A673 (cell line): ENCODE measurements around the gene UMODL1. TPM values are rescaled to one million over a fixed set of nuclear protein-coding genes. Genes with fewer than 3 reads are reported as not detected.

Experiments
- BruUV-seq: library from RNA; stranded (reverse); fragments of 400-500 nt; replicated peaks from 2 replicates; lab custom pipeline; 2021; lab: Mats Ljungman, UMichigan
- CTCF ChIA-PET: fragments of 300-600 bp; sonication (Branson Sonifier 250); formaldehyde crosslinking; loops from one replicate; lab custom pipeline; 2022; ENCODE audit warnings: antibody characterized with exemption; lab: Charles Lee
- POLR2A ChIA-PET: fragments of 300-600 bp; sonication (Branson Sonifier 250); formaldehyde crosslinking; loops from one replicate; lab custom pipeline; 2022; ENCODE audit warnings: antibody characterized with exemption; ENCODE audit not compliant: low non-redundant PET; lab: Charles Lee
- DNase-seq: peaks from one replicate; pipeline ENCODE4 v3.0.0-alpha.2; 2015; ENCODE audit warnings: low spot score
- H3K27ac ChIP-seq: fragments of 200-600 bp; sonication (generic); 2 replicates; pipeline ENCODE4 v1.5.1; 2016; ENCODE audit warnings: mixed run types, low read depth, mild to moderate bottlenecking, mixed read lengths, antibody characterized with exemption, low read length; ENCODE audit not compliant: poor library complexity, severe bottlenecking
- H3K27me3 ChIP-seq: fragments of 200-600 bp; sonication (generic); replicated peaks from 2 replicates; pipeline ENCODE4 v1.6.1; 2017; ENCODE audit warnings: mixed run types, low read depth, mild to moderate bottlenecking, mixed read lengths, antibody characterized with exemption, low read length; ENCODE audit not compliant: insufficient read depth, poor library complexity
- H3K36me3 ChIP-seq: fragments of 200-600 bp; sonication (generic); 2 replicates; pipeline ENCODE4 v1.6.1; 2016; ENCODE audit warnings: mixed run types, mild to moderate bottlenecking, mixed read lengths, antibody characterized with exemption, low read length; ENCODE audit not compliant: insufficient read depth, poor library complexity, severe bottlenecking
- H3K4me1 ChIP-seq: fragments of 200-600 bp; sonication (generic); 2 replicates; pipeline ENCODE4 v1.6.1; 2017; ENCODE audit warnings: mixed run types, mild to moderate bottlenecking, mixed read lengths, antibody characterized with exemption, low read length; ENCODE audit not compliant: insufficient read depth, poor library complexity, severe bottlenecking
- H3K4me3 ChIP-seq: fragments of 200-600 bp; sonication (generic); 2 replicates; pipeline ENCODE4 v1.5.1; 2016; ENCODE audit warnings: low read depth, mixed run types, mild to moderate bottlenecking, mixed read lengths, low read length; ENCODE audit not compliant: poor library complexity, severe bottlenecking
- H3K9me3 ChIP-seq: fragments of 200-600 bp; sonication (generic); 2 replicates; pipeline ENCODE4 v1.6.1; 2016; ENCODE audit warnings: mixed run types, low read depth, mild to moderate bottlenecking, mixed read lengths, antibody characterized with exemption, low read length; ENCODE audit not compliant: poor library complexity, severe bottlenecking
- CTCF ChIP-seq: fragments of 300-800, 200-600 bp; sonication (generic); conservative IDR thresholded peaks from 2 replicates; pipeline ENCODE4 v1.5.1; 2017; ENCODE audit warnings: low read depth, mild to moderate bottlenecking, antibody characterized with exemption, low read length, moderate library complexity, mixed read lengths
- EZH2 ChIP-seq: fragments of 200-600 bp; sonication (generic); IDR thresholded peaks from 2 replicates; pipeline ENCODE4 v1.6.1; 2017; ENCODE audit warnings: borderline replicate concordance, low read depth, mild to moderate bottlenecking, mixed read lengths, antibody characterized with exemption, low read length; ENCODE audit not compliant: poor library complexity, severe bottlenecking
- intact Hi-C: fragments of 100-400 bp; cut with micrococcal nuclease; formaldehyde crosslinking; loops from one replicate; pipeline ENCODE4 v1.10.0; 2022; ENCODE audit not compliant: unreplicated experiment
- total RNA-seq: library from RNA; stranded (reverse); gene quantifications from 2 replicates; pipeline ENCODE4 v1.2.3, GENCODE V29; 2021

UMODL1 gene
- total RNA-seq, 1 experiment from 2014 or later = not detected

DNA sequence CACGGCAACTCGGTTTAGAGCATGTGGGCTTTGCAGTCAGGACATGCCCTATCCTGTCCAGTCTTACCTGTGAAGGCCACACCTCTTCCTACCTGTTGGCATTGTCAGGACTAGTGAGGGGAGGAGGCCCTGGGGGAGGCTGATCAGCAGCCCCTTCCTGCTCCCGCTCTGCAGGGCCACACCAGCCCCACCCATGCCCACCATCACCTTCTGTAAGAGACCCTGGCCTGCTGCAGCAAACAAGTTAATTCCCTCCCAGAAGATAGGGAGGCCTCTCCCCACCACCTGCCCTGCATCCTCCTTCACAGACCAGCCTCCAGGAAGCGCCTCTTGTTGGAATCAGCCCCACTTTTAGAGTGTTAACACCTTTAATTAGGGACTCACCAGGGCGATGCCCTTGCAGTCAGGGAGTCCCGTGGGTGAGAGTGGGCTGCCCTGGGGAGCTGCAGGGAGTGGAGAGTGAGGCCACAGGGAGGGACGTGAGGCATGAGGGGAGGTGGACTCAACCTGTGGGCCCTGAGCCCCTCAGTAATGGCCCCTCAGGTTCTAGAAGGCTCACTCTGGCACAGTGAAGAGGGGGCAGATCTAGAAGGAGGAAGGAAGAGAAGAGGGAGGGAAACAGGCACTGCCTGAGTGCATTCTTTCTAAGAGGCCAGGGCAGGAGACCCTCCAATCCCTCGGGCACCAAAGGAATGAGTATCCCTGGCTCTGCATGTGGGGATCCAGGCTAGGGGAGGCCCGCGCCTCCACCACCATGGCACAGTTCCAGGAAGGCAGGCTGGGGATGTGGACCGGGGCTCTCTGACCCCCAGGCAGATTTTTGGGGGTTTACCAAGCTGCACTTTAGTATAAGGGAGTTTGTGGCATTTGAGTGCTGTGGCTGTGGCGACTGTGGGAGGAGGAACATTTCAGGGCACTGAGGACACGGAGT is 8.2 kb downstream of the UMODL1 start:
- no peak for TF ChIP-seq CTCF
- TF ChIP-seq EZH2 = no peak
- Histone ChIP-seq H3K4me3 (no peak overlapping the region), H3K9me3 (no peaks in the 10 kb centered on the region), H3K27ac (no peak overlapping the region), H3K27me3 (no peaks in the 10 kb centered on the region), H3K4me1 (peaks cover 6% of the 10 kb centered on the region), H3K36me3 (no peaks in the 10 kb centered on the region)
- DNase-seq = no peak
- intact Hi-C loops = no loop called here
- ChIA-PET POLR2A (no interaction called here), CTCF (no interaction called here)
- BruUV-seq = no TSS peak

DNA sequence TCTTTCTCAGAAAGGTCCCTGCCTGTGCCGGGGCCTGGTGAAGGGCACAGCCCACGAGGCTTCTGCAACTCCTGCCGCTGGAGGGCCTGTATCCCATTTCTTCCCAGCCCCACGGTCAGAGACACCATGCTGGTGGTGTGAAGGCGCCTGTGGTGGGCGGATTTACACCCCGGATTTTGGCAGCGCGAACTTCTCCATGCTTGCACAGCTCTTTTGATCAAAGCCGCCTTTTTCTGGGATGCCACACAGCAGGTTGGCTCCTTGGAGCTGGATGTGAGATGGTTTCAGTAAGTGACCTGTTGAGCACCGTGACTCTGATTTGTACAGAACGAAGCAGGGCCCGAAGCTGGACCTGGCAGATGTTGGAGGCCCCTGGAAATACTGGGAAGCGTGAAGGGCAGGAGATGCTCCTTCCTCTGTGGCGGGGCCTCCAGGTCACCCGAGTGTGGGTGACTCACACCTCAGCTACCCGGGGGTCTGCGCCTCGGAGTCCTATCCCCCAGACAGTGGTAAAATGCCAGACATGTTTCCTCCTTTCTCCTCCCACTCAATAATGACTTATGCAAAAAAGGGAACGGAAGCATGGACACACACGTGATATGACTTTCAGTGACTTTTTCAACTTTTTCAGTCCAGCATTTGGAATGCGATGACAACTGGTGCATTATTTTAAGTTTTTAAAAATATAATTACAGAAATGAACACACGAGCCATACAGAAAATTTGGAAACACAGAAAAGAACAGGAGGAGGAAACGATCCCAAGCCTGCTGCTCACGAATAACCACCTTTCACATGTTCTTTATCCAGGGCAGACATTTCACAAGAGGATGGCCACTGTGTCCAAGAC is 9.0 kb downstream of the UMODL1 start:
- intact Hi-C loops = no loop called here
- Histone ChIP-seq H3K4me1 (peaks cover 6% of the 10 kb centered on the region), H3K4me3 (no peak overlapping the region), H3K36me3 (no peaks in the 10 kb centered on the region), H3K27ac (no peak overlapping the region), H3K9me3 (no peaks in the 10 kb centered on the region), H3K27me3 (no peaks in the 10 kb centered on the region)
- TF ChIP-seq CTCF (no peak), EZH2 (no peak)
- DNase-seq = no peak
- CTCF ChIA-PET = no interaction called here
- BruUV-seq = no TSS peak
- POLR2A ChIA-PET = no interaction called here

GRCh38 chr21:42080788-42081083 is 9.6 kb downstream of the UMODL1 start:
- BruUV-seq = no TSS peak
- no peak for TF ChIP-seq EZH2
- TF ChIP-seq CTCF = no peak
- Histone ChIP-seq H3K9me3 (no peaks in the 10 kb centered on the region), H3K4me3 (no peak overlapping the region), H3K36me3 (no peaks in the 10 kb centered on the region), H3K4me1 (peaks cover 6% of the 10 kb centered on the region), H3K27me3 (no peaks in the 10 kb centered on the region), H3K27ac (no peak overlapping the region)
- intact Hi-C loops = no loop called here
- POLR2A ChIA-PET = no interaction called here
- peak; percentile 42 for DNase-seq
- CTCF ChIA-PET = no interaction called here
